LNCAP (cell line): ENCODE measurements around the gene SH3BGRL2.

ENCODE experiments used
- TF ChIP-seq, protein P1 (sequence below): fragments of 450-650 bp; IDR thresholded peaks from 2 replicates; pipeline ENCODE4 v1.5.1; 2017; ENCODE audit warnings: mild to moderate bottlenecking

Gene SH3BGRL2

DNA sequence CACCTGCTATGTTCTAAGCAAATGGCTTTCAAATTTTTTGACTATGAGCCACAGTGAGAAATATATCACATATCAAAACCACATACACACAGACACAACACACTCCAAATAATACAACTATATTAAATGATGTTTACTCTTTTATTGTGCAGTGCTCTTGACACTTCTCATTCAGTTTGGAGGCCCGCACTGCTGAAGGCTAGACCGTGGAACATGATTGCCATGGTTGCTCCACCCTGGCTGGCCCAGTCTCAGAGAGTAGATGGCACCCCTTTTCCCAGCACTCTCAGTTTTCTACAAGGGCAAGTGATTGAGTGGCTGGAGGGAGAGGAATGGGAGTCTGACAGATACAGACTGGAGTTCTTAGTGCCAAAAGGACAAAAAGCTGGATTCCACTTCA lies 86.9 kb downstream of the SH3BGRL2 start:
- TF ChIP-seq, protein P1, sequence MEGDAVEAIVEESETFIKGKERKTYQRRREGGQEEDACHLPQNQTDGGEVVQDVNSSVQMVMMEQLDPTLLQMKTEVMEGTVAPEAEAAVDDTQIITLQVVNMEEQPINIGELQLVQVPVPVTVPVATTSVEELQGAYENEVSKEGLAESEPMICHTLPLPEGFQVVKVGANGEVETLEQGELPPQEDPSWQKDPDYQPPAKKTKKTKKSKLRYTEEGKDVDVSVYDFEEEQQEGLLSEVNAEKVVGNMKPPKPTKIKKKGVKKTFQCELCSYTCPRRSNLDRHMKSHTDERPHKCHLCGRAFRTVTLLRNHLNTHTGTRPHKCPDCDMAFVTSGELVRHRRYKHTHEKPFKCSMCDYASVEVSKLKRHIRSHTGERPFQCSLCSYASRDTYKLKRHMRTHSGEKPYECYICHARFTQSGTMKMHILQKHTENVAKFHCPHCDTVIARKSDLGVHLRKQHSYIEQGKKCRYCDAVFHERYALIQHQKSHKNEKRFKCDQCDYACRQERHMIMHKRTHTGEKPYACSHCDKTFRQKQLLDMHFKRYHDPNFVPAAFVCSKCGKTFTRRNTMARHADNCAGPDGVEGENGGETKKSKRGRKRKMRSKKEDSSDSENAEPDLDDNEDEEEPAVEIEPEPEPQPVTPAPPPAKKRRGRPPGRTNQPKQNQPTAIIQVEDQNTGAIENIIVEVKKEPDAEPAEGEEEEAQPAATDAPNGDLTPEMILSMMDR, result no peak

DNA sequence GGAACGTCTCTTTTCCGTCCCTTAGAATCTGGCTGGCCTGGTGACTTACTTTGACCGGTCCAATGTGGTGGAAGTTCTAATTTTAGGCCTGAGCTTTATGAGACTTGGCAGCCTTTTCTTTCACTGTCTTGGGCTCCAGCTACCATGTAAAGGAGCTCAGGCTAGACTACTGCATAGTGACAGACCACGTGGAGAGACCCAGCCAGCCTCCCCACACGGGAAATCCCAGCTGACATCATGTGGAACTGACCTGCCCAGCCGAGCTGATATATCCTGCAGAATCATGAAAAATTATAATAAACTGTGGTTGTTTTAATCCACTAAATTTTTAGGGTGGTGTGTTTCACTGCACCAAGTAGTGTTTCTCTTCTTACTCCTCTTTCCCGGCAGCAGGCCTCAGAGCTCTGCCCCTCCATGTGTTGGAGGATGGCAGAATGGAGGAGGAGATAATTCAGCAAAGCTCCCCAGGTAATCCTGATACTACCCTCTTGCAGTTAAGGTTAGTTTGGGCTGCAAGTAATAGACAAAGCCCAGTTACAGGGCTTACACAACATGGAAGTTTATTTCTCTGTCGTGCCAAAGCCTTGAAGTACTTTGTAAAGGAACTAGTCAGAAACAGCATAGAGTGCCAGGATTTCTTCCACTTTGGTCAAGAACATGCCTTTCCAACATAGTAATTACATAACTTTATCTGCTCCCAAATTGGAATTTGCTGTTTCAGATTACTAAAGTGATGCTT lies 87.5 kb downstream of the SH3BGRL2 start:
- TF ChIP-seq, protein P1, result no peak

DNA sequence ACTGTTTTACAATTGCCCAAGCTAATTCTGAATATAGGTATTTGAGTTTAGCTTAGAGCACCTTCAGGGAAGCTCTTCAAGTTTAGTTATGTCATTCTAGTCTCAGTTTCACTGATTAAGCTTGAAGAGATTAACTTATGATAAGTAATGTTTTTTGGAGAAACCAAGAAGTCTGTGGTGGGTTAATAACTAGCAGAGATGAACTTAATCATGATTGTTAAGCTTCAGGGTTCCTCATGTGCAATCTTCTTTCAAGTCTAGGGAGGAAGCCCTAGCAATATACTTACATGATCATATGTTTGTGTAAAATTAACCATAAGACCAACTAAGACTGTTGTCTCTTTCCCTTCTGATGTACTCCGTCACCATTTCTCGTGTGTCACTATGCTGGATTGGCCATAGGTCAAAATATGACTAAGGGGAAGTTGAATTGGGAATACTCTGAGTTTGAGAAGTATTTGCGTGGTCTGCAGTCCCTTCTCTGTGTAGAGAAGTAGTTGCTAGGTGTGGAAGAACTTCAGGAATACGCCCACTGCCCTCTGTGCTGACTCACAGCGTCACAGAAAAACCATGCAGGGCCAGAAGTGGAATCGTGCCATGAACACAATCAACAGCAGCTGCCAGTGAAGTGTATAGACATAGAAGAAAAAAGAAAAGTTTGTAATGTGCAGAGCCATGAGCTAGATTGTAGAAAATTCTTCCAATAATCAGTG lies 88.3 kb downstream of the SH3BGRL2 start:
- TF ChIP-seq, protein P1, result no peak

DNA sequence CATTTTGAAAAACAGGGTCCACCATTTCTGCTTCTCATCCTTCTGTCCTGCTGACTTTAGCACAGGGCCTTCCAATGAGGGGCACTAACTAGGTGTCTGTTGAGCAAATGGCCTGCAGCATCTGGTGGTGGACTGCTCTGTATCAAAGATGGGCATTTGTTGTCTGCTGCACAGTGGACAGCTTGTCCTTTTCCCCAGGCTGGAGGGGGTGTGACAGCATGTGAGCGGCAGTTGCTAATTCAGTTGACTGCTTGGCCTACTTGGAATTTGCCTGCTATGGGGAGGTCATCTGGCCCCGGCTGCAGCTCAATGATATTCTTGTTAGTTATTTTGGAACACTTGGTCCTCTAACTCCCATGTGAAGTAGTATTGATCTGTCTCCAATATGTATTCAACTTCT lies 93.7 kb downstream of the SH3BGRL2 start:
- TF ChIP-seq, protein P1, result no peak

DNA sequence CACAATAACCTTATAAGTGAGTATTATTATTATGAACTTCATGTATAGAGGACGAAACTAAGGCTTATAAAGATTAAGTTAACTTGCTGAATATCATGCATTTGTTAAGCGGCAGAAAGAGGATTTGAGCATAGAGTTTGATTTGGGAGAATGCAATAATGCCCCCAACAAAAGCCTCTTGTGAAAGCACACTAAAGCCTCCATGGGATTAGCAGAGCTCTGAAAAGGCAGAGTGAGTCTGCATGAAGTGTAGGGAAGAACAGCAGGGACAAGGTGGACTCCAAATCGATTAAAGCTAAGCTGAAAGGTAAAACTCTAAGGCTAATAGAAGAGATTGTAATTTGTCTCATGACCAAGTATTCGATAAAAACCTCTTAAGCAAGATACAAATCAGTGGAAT lies 100.3 kb downstream of the SH3BGRL2 start:
- TF ChIP-seq, protein P1, result no peak

DNA sequence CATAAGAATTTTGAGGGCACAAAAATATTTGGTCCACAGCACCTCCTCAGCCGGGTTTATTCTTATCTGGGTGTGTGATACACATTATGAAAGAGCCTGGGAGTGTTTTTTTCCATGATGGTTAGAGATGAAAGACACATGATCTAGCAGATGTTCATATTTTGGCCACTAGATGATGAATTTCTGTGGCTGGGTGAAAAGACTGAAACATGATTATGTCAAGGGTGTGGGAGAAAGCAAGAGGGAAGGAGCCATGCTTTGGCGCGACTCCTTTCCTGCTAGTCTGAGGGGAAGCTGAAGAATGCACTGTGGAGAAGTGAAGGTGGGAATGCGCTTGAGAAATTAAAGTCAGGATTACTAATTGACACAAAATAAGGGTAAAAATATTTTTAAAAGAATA lies 102.3 kb downstream of the SH3BGRL2 start:
- TF ChIP-seq, protein P1, result no peak

DNA sequence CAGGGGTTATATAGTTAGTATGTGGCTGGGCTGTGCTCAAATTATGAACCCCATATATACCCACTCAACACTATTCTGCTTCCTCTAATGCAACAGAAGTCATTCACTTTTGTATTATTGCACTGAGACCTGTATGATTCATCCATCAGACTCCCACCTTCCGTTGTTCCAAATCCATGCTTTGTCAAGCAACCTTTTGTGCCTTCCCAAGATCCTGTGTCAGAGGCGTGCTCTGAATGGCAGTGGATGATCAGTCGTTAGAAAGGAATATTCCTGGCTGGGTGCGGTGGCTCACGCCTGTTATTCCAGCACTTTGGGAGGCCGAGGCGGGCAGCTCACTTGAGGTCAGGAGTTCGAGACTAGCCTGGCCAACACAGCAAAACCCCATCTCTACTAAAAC lies 103.2 kb downstream of the SH3BGRL2 start:
- TF ChIP-seq, protein P1, result no peak
